A673 (cell line): Measurements from ENCODE around the gene MAML3. TPM values are rescaled to one million over a fixed set of nuclear protein-coding genes. Genes with fewer than 3 reads are reported as not detected.

Experiments
- BruUV-seq: library from RNA; stranded (reverse); fragments of 400-500 nt; replicated peaks from 2 replicates; lab custom pipeline; 2021; lab: Mats Ljungman, UMichigan
- CTCF ChIA-PET: fragments of 300-600 bp; sonication (Branson Sonifier 250); formaldehyde crosslinking; loops from one replicate; lab custom pipeline; 2022; ENCODE audit warnings: antibody characterized with exemption; lab: Charles Lee
- POLR2A ChIA-PET: fragments of 300-600 bp; sonication (Branson Sonifier 250); formaldehyde crosslinking; loops from one replicate; lab custom pipeline; 2022; ENCODE audit warnings: antibody characterized with exemption; ENCODE audit not compliant: low non-redundant PET; lab: Charles Lee
- DNase-seq: peaks from one replicate; pipeline ENCODE4 v3.0.0-alpha.2; 2015; ENCODE audit warnings: low spot score
- H3K27ac ChIP-seq: fragments of 200-600 bp; sonication (generic); 2 replicates; pipeline ENCODE4 v1.5.1; 2016; ENCODE audit warnings: mixed run types, low read depth, mild to moderate bottlenecking, mixed read lengths, antibody characterized with exemption, low read length; ENCODE audit not compliant: poor library complexity, severe bottlenecking
- H3K27me3 ChIP-seq: fragments of 200-600 bp; sonication (generic); replicated peaks from 2 replicates; pipeline ENCODE4 v1.6.1; 2017; ENCODE audit warnings: mixed run types, low read depth, mild to moderate bottlenecking, mixed read lengths, antibody characterized with exemption, low read length; ENCODE audit not compliant: insufficient read depth, poor library complexity
- H3K36me3 ChIP-seq: fragments of 200-600 bp; sonication (generic); 2 replicates; pipeline ENCODE4 v1.6.1; 2016; ENCODE audit warnings: mixed run types, mild to moderate bottlenecking, mixed read lengths, antibody characterized with exemption, low read length; ENCODE audit not compliant: insufficient read depth, poor library complexity, severe bottlenecking
- H3K4me1 ChIP-seq: fragments of 200-600 bp; sonication (generic); 2 replicates; pipeline ENCODE4 v1.6.1; 2017; ENCODE audit warnings: mixed run types, mild to moderate bottlenecking, mixed read lengths, antibody characterized with exemption, low read length; ENCODE audit not compliant: insufficient read depth, poor library complexity, severe bottlenecking
- H3K4me3 ChIP-seq: fragments of 200-600 bp; sonication (generic); 2 replicates; pipeline ENCODE4 v1.5.1; 2016; ENCODE audit warnings: low read depth, mixed run types, mild to moderate bottlenecking, mixed read lengths, low read length; ENCODE audit not compliant: poor library complexity, severe bottlenecking
- H3K9me3 ChIP-seq: fragments of 200-600 bp; sonication (generic); 2 replicates; pipeline ENCODE4 v1.6.1; 2016; ENCODE audit warnings: mixed run types, low read depth, mild to moderate bottlenecking, mixed read lengths, antibody characterized with exemption, low read length; ENCODE audit not compliant: poor library complexity, severe bottlenecking
- CTCF ChIP-seq: fragments of 300-800, 200-600 bp; sonication (generic); conservative IDR thresholded peaks from 2 replicates; pipeline ENCODE4 v1.5.1; 2017; ENCODE audit warnings: low read depth, mild to moderate bottlenecking, antibody characterized with exemption, low read length, moderate library complexity, mixed read lengths
- EZH2 ChIP-seq: fragments of 200-600 bp; sonication (generic); IDR thresholded peaks from 2 replicates; pipeline ENCODE4 v1.6.1; 2017; ENCODE audit warnings: borderline replicate concordance, low read depth, mild to moderate bottlenecking, mixed read lengths, antibody characterized with exemption, low read length; ENCODE audit not compliant: poor library complexity, severe bottlenecking
- intact Hi-C: fragments of 100-400 bp; cut with micrococcal nuclease; formaldehyde crosslinking; loops from one replicate; pipeline ENCODE4 v1.10.0; 2022; ENCODE audit not compliant: unreplicated experiment
- total RNA-seq: library from RNA; stranded (reverse); gene quantifications from 2 replicates; pipeline ENCODE4 v1.2.3, GENCODE V29; 2021

The MAML3 gene
- total RNA-seq, 1 experiment from 2014 or later, result 3.7 TPM

- H3K27me3 ChIP-seq, result no peaks in the 10 kb centered on the region
Observed at GRCh38 chr4:140189805-140190204, 35.8 kb upstream of the MAML3 start.

GRCh38 chr4:140188975-140189374, 35.0 kb upstream of the MAML3 start:
- Histone ChIP-seq H3K4me1 (peaks cover 18% of the 10 kb centered on the region), H3K36me3 (no peaks in the 10 kb centered on the region), H3K27ac (no peak overlapping the region), H3K4me3 (no peak overlapping the region), H3K27me3 (no peaks in the 10 kb centered on the region), H3K9me3 (no peaks in the 10 kb centered on the region)
- peak; percentile 79 for DNase-seq
- TF ChIP-seq EZH2 (no peak), CTCF (no peak)
- BruUV-seq, result no TSS peak
- intact Hi-C loops, result no loop called here
- ChIA-PET POLR2A (interaction anchor here (0.6 kb wide), 1 partner anchor 397 kb away, joined by 14 read pairs; no protein-coding TSS in a partner anchor), CTCF (no interaction called here)

More at GRCh38 chr4:140189805-140190204, 35.8 kb upstream of the MAML3 start:
- no peaks in the 10 kb centered on the region for H3K36me3 ChIP-seq
- no peak overlapping the region for H3K27ac ChIP-seq
- intact Hi-C loops, result no loop called here
- peaks cover 18% of the 10 kb centered on the region for H3K4me1 ChIP-seq
- DNase-seq, result no peak
- POLR2A ChIA-PET, result interaction anchor here (0.5 to 0.6 kb wide), 2 partner anchors 84 to 398 kb away, joined by 3 to 14 read pairs; no protein-coding TSS in a partner anchor
- CTCF ChIA-PET, result no interaction called here
- no peaks in the 10 kb centered on the region for H3K9me3 ChIP-seq
- no TSS peak for BruUV-seq
- no peak overlapping the region for H3K4me3 ChIP-seq
- TF ChIP-seq CTCF, result no peak
- TF ChIP-seq EZH2, result no peak

GRCh38 chr4:140187316-140187695, 33.3 kb upstream of the MAML3 start:
- CTCF ChIA-PET, result no interaction called here
- intact Hi-C loops, result no loop called here
- H3K9me3 ChIP-seq, result no peaks in the 10 kb centered on the region
- H3K27me3 ChIP-seq, result no peaks in the 10 kb centered on the region
- no peak for DNase-seq
- POLR2A ChIA-PET, result no interaction called here
- no peak overlapping the region for H3K4me3 ChIP-seq
- no TSS peak for BruUV-seq
- TF ChIP-seq CTCF (no peak), EZH2 (no peak)
- H3K4me1 ChIP-seq, result peaks cover 18% of the 10 kb centered on the region
- no peaks in the 10 kb centered on the region for H3K36me3 ChIP-seq
- H3K27ac ChIP-seq, result no peak overlapping the region
